Measurements from ENCODE around the gene MAGIX. TPM values are rescaled to one million over a fixed set of nuclear protein-coding genes. Genes with fewer than 3 reads are reported as not detected.
A peak's percentile ranks its signal among the peaks of the same experiment; 100 is the strongest.

The MAGIX gene
- total RNA-seq, 1 experiment from 2014 or later: 1.9 TPM

DNA sequence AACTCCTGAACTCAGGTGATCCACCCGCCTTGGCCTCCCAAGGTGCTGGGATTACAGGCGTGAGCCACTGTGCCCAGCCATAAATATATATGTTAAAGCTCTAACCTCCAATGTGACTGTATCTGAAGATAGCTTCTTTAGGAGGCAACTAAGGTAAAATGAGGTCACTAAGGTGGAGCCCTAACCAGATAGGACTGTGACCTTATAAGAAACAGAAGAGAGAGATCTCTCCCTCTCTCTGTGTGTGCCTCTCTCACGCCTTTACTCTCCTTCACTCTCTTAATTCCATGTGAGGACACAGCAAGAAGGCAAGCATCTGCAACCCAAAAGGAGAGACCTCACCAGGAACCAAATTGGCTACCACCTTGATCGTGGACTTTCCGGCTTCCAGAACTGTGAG is 926 bp upstream of the MAGIX start:
- H3K23ac ChIP-seq (ENCODE audit: insufficient read length, low read depth, low read length): no peak overlapping the region
- H3K14ac ChIP-seq (ENCODE audit: insufficient read depth, low read length): no peak overlapping the region
- no peak overlapping the region for H2BK20ac ChIP-seq (ENCODE audit: low read depth, low read length, poor library complexity, severe bottlenecking)
- no peaks in the 10 kb centered on the region; the same call in 1 of the 2 replicates for H3K27me3 ChIP-seq (ENCODE audit: insufficient read depth, low read length)
- no peak overlapping the region for H3K27ac ChIP-seq (ENCODE audit: insufficient read length, low read depth, low read length)
- H4K20me1 ChIP-seq (ENCODE audit: control insufficient read depth, insufficient read depth, insufficient read length): no peaks in the 10 kb centered on the region
- no peaks in the 10 kb centered on the region for H3K4me1 ChIP-seq (ENCODE audit: insufficient read depth, low read length)
- H3K79me2 ChIP-seq (ENCODE audit: insufficient read depth, low read length): no peaks in the 10 kb centered on the region
- no CpG with 5 or more reads among the region's 5 CpGs for WGBS (ENCODE audit: extremely low coverage, insufficient read length, low lambda C conversion rate)
- no peak overlapping the region for H4K5ac ChIP-seq (ENCODE audit: insufficient read length, low read depth, low read length)
- H3K56ac ChIP-seq (ENCODE audit: insufficient read length, low read depth, low read length): no peak overlapping the region
- peaks cover 16% of the 10 kb centered on the region for H3K9me3 ChIP-seq (ENCODE audit: control insufficient read depth, low read depth, low read length)
- TF ChIP-seq, protein P1, sequence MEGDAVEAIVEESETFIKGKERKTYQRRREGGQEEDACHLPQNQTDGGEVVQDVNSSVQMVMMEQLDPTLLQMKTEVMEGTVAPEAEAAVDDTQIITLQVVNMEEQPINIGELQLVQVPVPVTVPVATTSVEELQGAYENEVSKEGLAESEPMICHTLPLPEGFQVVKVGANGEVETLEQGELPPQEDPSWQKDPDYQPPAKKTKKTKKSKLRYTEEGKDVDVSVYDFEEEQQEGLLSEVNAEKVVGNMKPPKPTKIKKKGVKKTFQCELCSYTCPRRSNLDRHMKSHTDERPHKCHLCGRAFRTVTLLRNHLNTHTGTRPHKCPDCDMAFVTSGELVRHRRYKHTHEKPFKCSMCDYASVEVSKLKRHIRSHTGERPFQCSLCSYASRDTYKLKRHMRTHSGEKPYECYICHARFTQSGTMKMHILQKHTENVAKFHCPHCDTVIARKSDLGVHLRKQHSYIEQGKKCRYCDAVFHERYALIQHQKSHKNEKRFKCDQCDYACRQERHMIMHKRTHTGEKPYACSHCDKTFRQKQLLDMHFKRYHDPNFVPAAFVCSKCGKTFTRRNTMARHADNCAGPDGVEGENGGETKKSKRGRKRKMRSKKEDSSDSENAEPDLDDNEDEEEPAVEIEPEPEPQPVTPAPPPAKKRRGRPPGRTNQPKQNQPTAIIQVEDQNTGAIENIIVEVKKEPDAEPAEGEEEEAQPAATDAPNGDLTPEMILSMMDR (conservative IDR thresholded peaks at IDR 0.05): no peak
- H4K91ac ChIP-seq (ENCODE audit: insufficient read length, low read depth, low read length): no peak overlapping the region
- Mint-ChIP-seq H3K4me1 (peaks cover 4 to 15% of the 10 kb centered on the region in 2 experiments), H3K4me3 (peak overlapping the region in 1 of 2 experiments; percentile 28; a peak in 1 of 5 replicates), H3K9me3 (peaks cover 58 to 67% of the 10 kb centered on the region in 2 experiments), H3K27ac (no peak overlapping the region), H3K27me3 (ENCODE audit: low read depth) (peaks cover 30% of the 10 kb centered on the region), H3K36me3 (ENCODE audit: insufficient read depth in 1 of 3, low read depth in 3 of 3) (peaks cover 0 to 4% (median 2%) of the 10 kb centered on the region in 3 experiments; a peak in 2 of 7 replicates)
- no peak overlapping the region for H3K4ac ChIP-seq (ENCODE audit: low read depth, low read length)
- no peak overlapping the region for H3K9ac ChIP-seq (ENCODE audit: extremely low read depth, insufficient read length, low read length)
- DNase-seq: no peak
- no peak overlapping the region for H2AFZ ChIP-seq (ENCODE audit: low read length)
- H3T11ph ChIP-seq (ENCODE audit: low read length): no peak overlapping the region
- no peak overlapping the region for H4K8ac ChIP-seq (replicated peaks; ENCODE audit: insufficient read length, low read depth, low read length)
- H2BK15ac ChIP-seq (ENCODE audit: low read depth, low read length): no peak overlapping the region
- H3K4me2 ChIP-seq (ENCODE audit: insufficient read depth, insufficient read length, low read length): no peak overlapping the region
- no peak overlapping the region for H3K18ac ChIP-seq (ENCODE audit: insufficient read length, low read depth, low read length)
- H2BK12ac ChIP-seq (ENCODE audit: insufficient read length, low read depth, low read length): no peak overlapping the region
- H2AK5ac ChIP-seq (ENCODE audit: insufficient read length, low read length): no peak overlapping the region
- peaks cover 6% of the 10 kb centered on the region for H3K23me2 ChIP-seq (ENCODE audit: insufficient read length, low read depth, low read length, poor library complexity, severe bottlenecking)
- H2BK120ac ChIP-seq (ENCODE audit: low read depth, low read length, poor library complexity, severe bottlenecking): no peak overlapping the region
- no peak overlapping the region for H2BK5ac ChIP-seq (ENCODE audit: insufficient read length, low read length)
- H3K79me1 ChIP-seq (ENCODE audit: insufficient read depth, low read depth, low read length, poor library complexity, severe bottlenecking): no peaks in the 10 kb centered on the region

Measured in H9 (cell line).